GM12878 (cell line): ENCODE results near the gene PEX16. TPM values are rescaled to one million over a fixed set of nuclear protein-coding genes. Genes with fewer than 3 reads are reported as not detected.

ENCODE experiments used
- ATAC-seq: fragments of 200-7000 bp; cut with Tn5 transposase; 3 replicates; pipeline ENCODE4 v1.9.1; 2020; ENCODE audit warnings: mild to moderate bottlenecking, moderate library complexity
- BruUV-seq: library from RNA; stranded (reverse); fragments of 400-500 nt; replicated peaks from 2 replicates; lab custom pipeline; 2021; lab: Mats Ljungman, UMichigan
- CTCF ChIA-PET: fragments of 300-600 bp; sonication (Branson Sonifier 250); formaldehyde crosslinking; extraction: SDS; loops from one replicate; lab custom pipeline; 2021; ENCODE audit warnings: inconsistent platforms; lab: Yijun Ruan, JAX
- POLR2A ChIA-PET: fragments of 350-600 bp; formaldehyde crosslinking; extraction: SDS; loops from one replicate; lab custom pipeline; 2021; ENCODE audit warnings: inconsistent platforms; lab: Charles Lee
- RAD21 ChIA-PET: fragments of 300-600 bp; sonication (Branson Sonifier 250); formaldehyde crosslinking; loops from one replicate; lab custom pipeline; 2023; ENCODE audit warnings: antibody characterized with exemption; ENCODE audit not compliant: unreplicated experiment; lab: Charles Lee
- SMC1A ChIA-PET: fragments of 300-600 bp; sonication (Branson Sonifier 250); formaldehyde crosslinking; loops from one replicate; lab custom pipeline; 2023; ENCODE audit not compliant: unreplicated experiment, uncharacterized antibody; lab: Charles Lee
- DNase-seq: peaks from one replicate; pipeline ENCODE4 v3.0.0-alpha.2; 2011; ENCODE audit warnings: low read depth, low spot score
- FAIRE-seq: peaks from 3 replicates; lab custom pipeline; 2011; peaks lifted over from hg19 to GRCh38; lab: Jason Lieb, UNC
- H2AFZ ChIP-seq: 2 replicates; pipeline ENCODE4 v1.6.0; 2011; ENCODE audit warnings: low read depth, low read length, control low read depth; ENCODE audit not compliant: control insufficient read depth
- H3K27ac ChIP-seq: 2 replicates; pipeline ENCODE4 v1.5.1; 2011; ENCODE audit warnings: control low read depth; ENCODE audit not compliant: control insufficient read depth, insufficient read depth
- H3K27me3 ChIP-seq, 2 experiments: replicated peaks in 1 of 2; 2 replicates each; pipeline versions ENCODE4 v1.6.0 to v1.6.1; 2011; ENCODE audit warnings: low read length in 1 of 2; ENCODE audit not compliant: control insufficient read depth in 2 of 2, insufficient read depth in 2 of 2
- H3K36me3 ChIP-seq, 2 experiments: 2 replicates each; pipeline ENCODE4 v1.5.1; 2011; ENCODE audit warnings: low read length in 1 of 2; ENCODE audit not compliant: control insufficient read depth in 2 of 2, insufficient read depth in 2 of 2
- H3K4me1 ChIP-seq: 2 replicates; pipeline ENCODE4 v1.6.1; 2011; ENCODE audit warnings: mild to moderate bottlenecking, low read length, moderate library complexity, mixed read lengths; ENCODE audit not compliant: control insufficient read depth, insufficient read depth
- H3K4me2 ChIP-seq: 2 replicates; pipeline ENCODE4 v1.6.0; 2011; ENCODE audit warnings: control low read depth; ENCODE audit not compliant: control insufficient read depth, insufficient read depth
- H3K4me3 ChIP-seq: fragments of 200-600 bp; sonication (generic); 2 replicates; pipeline ENCODE4 v1.5.1; 2016
- H3K79me2 ChIP-seq: 2 replicates; pipeline ENCODE4 v1.6.0; 2011; ENCODE audit warnings: low read length; ENCODE audit not compliant: control insufficient read depth, insufficient read depth
- H3K9ac ChIP-seq: 2 replicates; pipeline ENCODE4 v1.8.0; 2011; ENCODE audit warnings: low read length, control low read depth, mixed read lengths; ENCODE audit not compliant: control insufficient read depth, insufficient read depth
- H3K9me3 ChIP-seq: replicated peaks from 3 replicates; pipeline ENCODE4 v1.5.1; 2011; ENCODE audit warnings: mild to moderate bottlenecking, low read length; ENCODE audit not compliant: control insufficient read depth, insufficient read depth
- H4K20me1 ChIP-seq: 2 replicates; pipeline ENCODE4 v1.6.0; 2011; ENCODE audit not compliant: control insufficient read depth, insufficient read depth
- ATF3 ChIP-seq: IDR thresholded peaks from 2 replicates; pipeline ENCODE4 v1.6.1; 2011; ENCODE audit warnings: low read depth, mild to moderate bottlenecking, low read length, moderate library complexity, borderline replicate concordance; ENCODE audit errors: extremely low read depth
- ATF7 ChIP-seq: fragments of 450-650 bp; IDR thresholded peaks from 2 replicates; pipeline ENCODE4 v1.6.1; 2016; ENCODE audit warnings: low read depth, mild to moderate bottlenecking
- BHLHE40 ChIP-seq, 2 experiments: fragments of 450-650 bp in 1 of 2; IDR thresholded peaks; 2 replicates each; pipeline ENCODE4 v1.6.1; 2011 to 2017; ENCODE audit warnings: low read depth in 2 of 2, borderline replicate concordance in 1 of 2, improper control_type of control experiment in 1 of 2, low read length in 1 of 2, mild to moderate bottlenecking in 1 of 2
- E2F4 ChIP-seq: IDR thresholded peaks from 2 replicates; pipeline ENCODE4 v1.6.1; 2012; ENCODE audit warnings: low read depth, low read length, improper control_type of control experiment
- FOXM1 ChIP-seq: IDR thresholded peaks from 2 replicates; pipeline ENCODE4 v1.6.1; 2012; ENCODE audit warnings: low read depth, mild to moderate bottlenecking, inconsistent platforms, low read length, moderate library complexity
- HDAC2 ChIP-seq: fragments of 200-600 bp; sonication (generic); IDR thresholded peaks from 2 replicates; pipeline ENCODE4 v1.6.1; 2017
- IRF3 ChIP-seq: fragments of 450-650 bp; IDR thresholded peaks from 2 replicates; pipeline ENCODE4 v1.6.1; 2014; ENCODE audit warnings: mild to moderate bottlenecking
- MTA3 ChIP-seq: IDR thresholded peaks from 2 replicates; pipeline ENCODE4 v1.6.1; 2012; ENCODE audit warnings: low read length, inconsistent platforms, borderline replicate concordance
- NFIC ChIP-seq: IDR thresholded peaks from 2 replicates; pipeline ENCODE4 v1.6.1; 2012; ENCODE audit warnings: low read depth, mild to moderate bottlenecking, inconsistent platforms, low read length, moderate library complexity
- NFYA ChIP-seq: IDR thresholded peaks from 2 replicates; pipeline ENCODE4 v1.6.1; 2011; ENCODE audit warnings: low read depth, mild to moderate bottlenecking, low read length, improper control_type of control experiment, borderline replicate concordance
- SMAD5 ChIP-seq: IDR thresholded peaks from 2 replicates; pipeline ENCODE4 v1.6.1; 2016; ENCODE audit warnings: antibody characterized with exemption, low read depth
- SP1 ChIP-seq: IDR thresholded peaks from one replicate; pipeline ENCODE4 v1.6.1; 2011; ENCODE audit warnings: low read depth, low read length
- ZBTB4 ChIP-seq: fragments of 450-650 bp; formaldehyde crosslinking; IDR thresholded peaks from 2 replicates; pipeline ENCODE4 v1.4.0; 2022; ENCODE audit warnings: mild to moderate bottlenecking, moderate library complexity
- ZNF24 ChIP-seq: fragments of 450-650 bp; IDR thresholded peaks from 2 replicates; pipeline ENCODE4 v1.6.1; 2017; ENCODE audit warnings: antibody characterized with exemption, mild to moderate bottlenecking
- ZNF384 ChIP-seq: IDR thresholded peaks from 2 replicates; pipeline ENCODE4 v1.6.1; 2012; ENCODE audit warnings: low read depth, mild to moderate bottlenecking, low read length, improper control_type of control experiment, borderline replicate concordance
- WGBS: methylation state at CpG from one replicate; pipeline ENCODE4 v1.1.6; 2016; ENCODE audit warnings: low lambda C conversion rate; ENCODE audit not compliant: insufficient replicate concordance, insufficient coverage; ENCODE audit errors: missing lambda C conversion rate; 5-methylcytosine and 5-hydroxymethylcytosine counted together
- in situ Hi-C: fragments of 300-500 bp; cut with MboI; formaldehyde crosslinking; loops from 9 replicates; pipeline ENCODE4 v1.14.3; 2018; ENCODE audit warnings: mixed read lengths
- intact Hi-C: fragments of 100-400 bp; cut with micrococcal nuclease; formaldehyde crosslinking; loops from one replicate; pipeline ENCODE4 v1.14.2; 2022; ENCODE audit not compliant: unreplicated experiment
- polyA plus RNA-seq, 11 experiments: library from polyadenylated mRNA; depleted of rRNA in 4 of 11; unstranded in 6 of 11; stranded (reverse) in 5 of 11; fragments of >200 nt; fragmentation: Nextera tagmentation in 4 of 11; fragmentation: Illumina TruSeq in 1 of 11; extraction: Ambion mirVana in 4 of 11; extraction: Trizol in 1 of 11; gene quantifications; 1 replicate in 1 of 11; 2 replicates in 10 of 11; pipeline versions ENCODE4 v1.2.1 to v1.2.3, GENCODE V29; 2011 to 2016; ENCODE audit warnings: inconsistent platforms in 2 of 11, missing spikeins in 2 of 11, low read depth in 1 of 11
- total RNA-seq, 4 experiments: library from RNA; depleted of rRNA in 3 of 4; stranded (reverse); fragments of >200 nt in 3 of 4; fragmentation: Illumina TruSeq in 1 of 4; extraction: Trizol in 1 of 4; gene quantifications; 2 replicates each; pipeline versions ENCODE4 v1.2.1 to v1.2.3, GENCODE V29; 2013 to 2021

The PEX16 gene
- total and polyA plus RNA-seq, 10 of the 15 experiments (the other 5 are each of a cell fraction or from before 2014, with no cell fraction given): 1.4 to 53.5 (median 27.6) TPM

GRCh38 chr11:45877845-45878244, 39.8 kb downstream of the PEX16 start (continued):
- no peak for TF ChIP-seq BHLHE40 (IDR thresholded peaks at IDR 0.05; ENCODE audit: borderline replicate concordance in 1 of 2, low read depth in 2 of 2, low read length in 1 of 2)
- TF ChIP-seq FOXM1: no peak
- no peak for TF ChIP-seq SP1
- TF ChIP-seq SMAD5: no peak
- no peak for TF ChIP-seq ZNF384
- no peak for TF ChIP-seq HDAC2
- no peak for TF ChIP-seq ZNF24

- no peak for FAIRE-seq
- no peak for TF ChIP-seq MTA3
- TF ChIP-seq NFIC: no peak
- no peak for TF ChIP-seq E2F4
- no peak for TF ChIP-seq ZBTB4 (CRISPR knock-in tag)
- TF ChIP-seq ATF3: no peak
- TF ChIP-seq ATF7: no peak
- TF ChIP-seq IRF3: no peak
- TF ChIP-seq NFYA: no peak
- no peak for DNase-seq
- BruUV-seq: no TSS peak
- RAD21 ChIA-PET: no interaction called here
- H3K4me3 ChIP-seq: no peak overlapping the region
- CTCF ChIA-PET: interaction anchor here (0.9 to 1.6 kb wide), 2 partner anchors 35 to 88 kb away, joined by 3 read pairs; no protein-coding TSS in a partner anchor
- peaks cover under 1 to 16% of the 10 kb centered on the region in 2 experiments for H3K36me3 ChIP-seq
- intact Hi-C loops (no loop called here), in situ Hi-C loops (no loop called here)
- no peak overlapping the region for H3K4me2 ChIP-seq
- no peak overlapping the region for H3K9ac ChIP-seq
- H3K27me3 ChIP-seq: no peaks in the 10 kb centered on the region
- H3K4me1 ChIP-seq: no peaks in the 10 kb centered on the region
- no peaks in the 10 kb centered on the region for H3K79me2 ChIP-seq
- SMC1A ChIA-PET: interaction anchor here (1.1 to 1.4 kb wide), 2 partner anchors 14 to 22 kb away, joined by 3 to 4 read pairs; no protein-coding TSS in a partner anchor
- POLR2A ChIA-PET: no interaction called here
- WGBS: 96% methylated on average over 8 of the region's 8 CpGs
- H4K20me1 ChIP-seq: no peaks in the 10 kb centered on the region
- ATAC-seq: no peak
- no peak overlapping the region for H3K27ac ChIP-seq
- no peaks in the 10 kb centered on the region for H3K9me3 ChIP-seq
- H2AFZ ChIP-seq: no peak overlapping the region
Observed at GRCh38 chr11:45877221-45877620, 40.5 kb downstream of the PEX16 start.
